Rectal smooth muscle tissue (tissue), 1 donor: Measurements from ENCODE around the gene ENGASE.

Experiments used
- H3K27ac ChIP-seq: one replicate; pipeline ENCODE4 v1.7.0; 2013; ENCODE audit warnings: low read depth, low read length, inconsistent platforms
- H3K27me3 ChIP-seq: one replicate; pipeline ENCODE4 v1.7.0; 2013; ENCODE audit warnings: low read length; ENCODE audit not compliant: control insufficient read depth, insufficient read depth
- H3K36me3 ChIP-seq: one replicate; pipeline ENCODE4 v1.7.0; 2013; ENCODE audit warnings: low read length; ENCODE audit not compliant: control insufficient read depth, insufficient read depth
- H3K4me1 ChIP-seq: one replicate; pipeline ENCODE4 v1.7.0; 2013; ENCODE audit warnings: low read length; ENCODE audit not compliant: control insufficient read depth, insufficient read depth
- H3K4me3 ChIP-seq: one replicate; pipeline ENCODE4 v1.7.0; 2013; ENCODE audit warnings: low read length
- H3K9ac ChIP-seq: one replicate; pipeline ENCODE4 v1.7.0; 2013; ENCODE audit warnings: low read length

Gene ENGASE

GRCh38 chr17:79042421-79043190, 32.0 kb upstream of the ENGASE start:
- Histone ChIP-seq H3K9ac (no peak overlapping the region), H3K27me3 (no peaks in the 10 kb centered on the region), H3K4me1 (peaks cover 3% of the 10 kb centered on the region), H3K27ac (no peak overlapping the region), H3K4me3 (no peak overlapping the region), H3K36me3 (no peaks in the 10 kb centered on the region)

DNA sequence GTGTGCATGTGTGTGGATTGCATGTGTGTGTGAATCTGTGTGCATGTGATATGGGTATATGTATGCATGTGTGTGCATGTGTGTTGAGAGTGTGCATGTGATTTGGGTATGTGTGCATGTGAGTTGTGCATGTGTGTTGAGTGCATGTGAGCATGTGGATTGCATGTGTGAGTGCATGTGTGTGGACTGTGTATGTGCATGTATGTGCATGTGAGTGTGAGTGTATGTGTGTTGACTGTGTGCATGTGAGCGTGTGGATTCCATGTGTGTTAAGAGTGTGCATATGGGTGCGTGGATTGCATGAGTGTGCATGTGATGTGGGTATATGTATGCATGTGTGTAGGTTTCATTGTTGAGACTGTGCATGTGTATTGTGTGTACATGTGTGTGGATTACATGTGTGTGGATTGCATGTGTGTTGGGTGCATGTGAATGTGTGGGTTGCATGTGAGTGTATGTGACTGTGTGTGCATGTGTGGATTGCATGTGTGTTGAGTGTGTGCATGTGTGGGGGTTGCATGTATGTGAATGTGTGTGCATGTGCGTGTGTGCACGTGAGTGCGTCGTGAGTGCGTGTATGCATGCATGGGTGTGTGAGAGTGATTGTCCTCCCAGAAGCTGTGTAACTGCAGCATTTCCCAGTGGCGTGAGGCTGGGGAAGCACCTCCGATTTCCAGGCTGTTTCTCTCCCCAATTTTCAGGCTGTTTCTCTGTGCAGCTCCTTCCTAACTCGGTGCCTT, 31.3 kb upstream of the ENGASE start:
- H3K4me1 ChIP-seq: peaks cover 3% of the 10 kb centered on the region
- no peak overlapping the region for H3K27ac ChIP-seq
- no peak overlapping the region for H3K9ac ChIP-seq
- no peak overlapping the region for H3K4me3 ChIP-seq
- no peaks in the 10 kb centered on the region for H3K27me3 ChIP-seq
- H3K36me3 ChIP-seq: no peaks in the 10 kb centered on the region

- no peak overlapping the region for H3K4me3 ChIP-seq
- H3K4me1 ChIP-seq: peaks cover 3% of the 10 kb centered on the region
- H3K9ac ChIP-seq: no peak overlapping the region
- no peaks in the 10 kb centered on the region for H3K36me3 ChIP-seq
- H3K27ac ChIP-seq: no peak overlapping the region
- no peaks in the 10 kb centered on the region for H3K27me3 ChIP-seq
Measured at GRCh38 chr17:79043931-79044320, 30.7 kb upstream of the ENGASE start.

GRCh38 chr17:79044462-79044861, 30.2 kb upstream of the ENGASE start:
- H3K9ac ChIP-seq: no peak overlapping the region
- H3K4me3 ChIP-seq: no peak overlapping the region
- no peaks in the 10 kb centered on the region for H3K36me3 ChIP-seq
- peaks cover 3% of the 10 kb centered on the region for H3K4me1 ChIP-seq
- no peak overlapping the region for H3K27ac ChIP-seq
- H3K27me3 ChIP-seq: no peaks in the 10 kb centered on the region

DNA sequence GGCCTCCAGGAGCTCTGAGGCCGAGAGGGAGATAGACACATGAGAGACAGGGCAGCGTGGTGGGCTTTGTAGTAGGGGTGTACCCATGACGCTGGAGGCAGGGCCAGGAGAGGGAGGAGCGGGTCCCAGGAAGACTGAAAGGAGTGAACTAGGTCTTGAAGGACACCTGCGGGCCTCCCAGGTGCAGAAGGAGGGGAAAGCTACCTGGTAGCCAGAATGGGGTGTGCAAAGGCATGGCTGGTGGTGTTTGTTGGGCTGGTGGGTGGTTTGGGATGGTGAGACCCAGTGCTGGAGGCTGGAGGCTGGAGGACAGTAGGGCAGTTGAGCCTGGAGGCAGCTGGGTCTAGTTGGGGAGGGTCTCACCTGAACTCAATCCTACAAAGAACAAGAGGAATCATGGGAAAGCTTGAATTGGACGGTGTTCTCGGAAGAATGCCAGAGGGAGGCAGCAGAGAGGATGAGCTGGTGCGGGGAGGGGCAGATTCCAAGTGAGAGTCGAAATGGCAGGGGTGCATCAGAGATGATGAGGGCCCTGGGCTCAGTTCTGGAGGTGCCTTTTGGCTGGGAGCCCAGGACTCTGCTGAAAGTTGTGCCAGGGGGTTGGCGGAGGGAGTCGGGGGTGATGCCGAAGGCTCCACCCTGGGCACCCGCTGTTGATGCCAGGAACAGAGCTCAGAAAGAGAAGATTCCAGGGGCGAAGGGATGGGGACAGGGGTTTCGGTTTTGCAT, 29.5 kb upstream of the ENGASE start:
- no peak overlapping the region for H3K9ac ChIP-seq
- no peak overlapping the region for H3K4me3 ChIP-seq
- H3K27me3 ChIP-seq: no peaks in the 10 kb centered on the region
- H3K36me3 ChIP-seq: no peaks in the 10 kb centered on the region
- H3K27ac ChIP-seq: no peak overlapping the region
- H3K4me1 ChIP-seq: peaks cover 3% of the 10 kb centered on the region

- peaks cover 3% of the 10 kb centered on the region for H3K4me1 ChIP-seq
- no peak overlapping the region for H3K27ac ChIP-seq
- no peaks in the 10 kb centered on the region for H3K27me3 ChIP-seq
- no peaks in the 10 kb centered on the region for H3K36me3 ChIP-seq
- H3K4me3 ChIP-seq: no peak overlapping the region
- no peak overlapping the region for H3K9ac ChIP-seq
Measured at GRCh38 chr17:79045842-79046196, 28.8 kb upstream of the ENGASE start.

- Histone ChIP-seq H3K9ac (no peak overlapping the region), H3K4me3 (no peak overlapping the region), H3K27me3 (no peaks in the 10 kb centered on the region), H3K36me3 (no peaks in the 10 kb centered on the region), H3K4me1 (peaks cover 3% of the 10 kb centered on the region), H3K27ac (no peak overlapping the region)
Measured at GRCh38 chr17:79046197-79046915, 28.3 kb upstream of the ENGASE start.

GRCh38 chr17:79046916-79047280, 27.7 kb upstream of the ENGASE start:
- Histone ChIP-seq H3K4me1 (peaks cover 3% of the 10 kb centered on the region), H3K27ac (no peak overlapping the region), H3K36me3 (no peaks in the 10 kb centered on the region)

DNA sequence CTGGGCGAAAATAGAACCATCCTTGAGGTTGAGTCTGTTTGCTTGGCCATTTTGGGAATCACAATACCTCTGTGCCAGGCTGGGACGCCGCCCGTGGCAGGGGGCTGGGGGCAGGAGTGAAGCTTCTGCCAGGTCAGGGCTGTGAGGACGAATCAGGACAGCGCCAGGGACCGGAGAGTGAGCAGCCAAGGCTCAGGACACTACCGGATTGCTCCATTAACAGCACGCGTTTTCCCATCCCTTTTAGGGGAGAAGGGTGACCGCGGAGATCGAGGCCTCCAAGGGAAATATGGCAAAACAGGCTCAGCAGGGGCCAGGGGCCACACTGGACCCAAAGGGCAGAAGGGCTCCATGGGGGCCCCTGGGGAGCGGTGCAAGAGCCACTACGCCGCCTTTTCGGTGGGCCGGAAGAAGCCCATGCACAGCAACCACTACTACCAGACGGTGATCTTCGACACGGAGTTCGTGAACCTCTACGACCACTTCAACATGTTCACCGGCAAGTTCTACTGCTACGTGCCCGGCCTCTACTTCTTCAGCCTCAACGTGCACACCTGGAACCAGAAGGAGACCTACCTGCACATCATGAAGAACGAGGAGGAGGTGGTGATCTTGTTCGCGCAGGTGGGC, 27.2 kb upstream of the ENGASE start:
- no peak overlapping the region for H3K27ac ChIP-seq
- no peak overlapping the region for H3K4me3 ChIP-seq
- H3K4me1 ChIP-seq: peaks cover 3% of the 10 kb centered on the region
- H3K36me3 ChIP-seq: no peaks in the 10 kb centered on the region
- no peak overlapping the region for H3K9ac ChIP-seq
- H3K27me3 ChIP-seq: no peaks in the 10 kb centered on the region

More at GRCh38 chr17:79046916-79047280, 27.7 kb upstream of the ENGASE start:
- Histone ChIP-seq H3K9ac (no peak overlapping the region), H3K27me3 (no peaks in the 10 kb centered on the region), H3K4me3 (no peak overlapping the region)

- no peak overlapping the region for H3K27ac ChIP-seq
- no peaks in the 10 kb centered on the region for H3K36me3 ChIP-seq
- no peak overlapping the region for H3K9ac ChIP-seq
- no peak overlapping the region for H3K4me3 ChIP-seq
- no peaks in the 10 kb centered on the region for H3K27me3 ChIP-seq
- H3K4me1 ChIP-seq: peaks cover 3% of the 10 kb centered on the region
Measured at GRCh38 chr17:79047923-79048825, 26.4 kb upstream of the ENGASE start.
